Measurements from ENCODE around the gene VWF. TPM values are rescaled to one million over a fixed set of nuclear protein-coding genes. Genes with fewer than 3 reads are reported as not detected.

The VWF gene
- total and polyA plus RNA-seq, 7 donors: 0.60 to 98.0 (median 42.2) TPM

DNA sequence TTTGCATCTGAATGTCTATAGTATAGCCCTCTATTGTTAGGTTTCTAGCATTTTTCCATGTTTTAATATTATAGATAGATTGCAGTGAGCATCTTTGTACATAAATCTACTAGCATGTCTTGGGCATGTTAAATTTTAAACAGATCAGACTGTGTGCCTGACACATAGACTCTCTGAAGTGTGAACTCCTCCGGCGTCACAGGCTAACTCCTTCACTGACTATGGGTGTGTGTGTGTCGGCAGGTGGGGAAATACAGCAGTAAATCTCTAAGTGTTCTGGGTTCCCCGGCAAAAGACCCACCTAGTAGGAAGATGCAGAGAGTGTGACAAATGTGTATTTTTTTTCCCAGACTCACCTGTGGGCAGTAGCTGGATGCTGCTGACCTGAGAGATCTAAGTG is 2.3 kb downstream of the VWF start:
- Histone ChIP-seq H3K27me3 (no peaks in the 10 kb centered on the region), H3K27ac (peak overlapping the region in 2 of 4 donors; percentile 39 to 65), H3K4me3 (peak overlapping the region in 3 of 4 donors; percentile 1 to 26 (median 21)), H3K9me3 (no peaks in the 10 kb centered on the region), H3K36me3 (no peaks in the 10 kb centered on the region), H3K4me1 (no peaks in the 10 kb centered on the region)
- DNase-seq: no peak
- WGBS, 2 donors: 72 to 79% methylated on average over 4 of the region's 4 CpGs
- intact Hi-C loops (cut with DNase I): no loop called here
- TF ChIP-seq POLR2AphosphoS5 (IDR thresholded peaks at IDR 0.05) (no peak), POLR2A (IDR thresholded peaks at IDR 0.05) (no peak), EP300 (IDR thresholded peaks at IDR 0.05) (no peak)
- TF ChIP-seq, protein P1, sequence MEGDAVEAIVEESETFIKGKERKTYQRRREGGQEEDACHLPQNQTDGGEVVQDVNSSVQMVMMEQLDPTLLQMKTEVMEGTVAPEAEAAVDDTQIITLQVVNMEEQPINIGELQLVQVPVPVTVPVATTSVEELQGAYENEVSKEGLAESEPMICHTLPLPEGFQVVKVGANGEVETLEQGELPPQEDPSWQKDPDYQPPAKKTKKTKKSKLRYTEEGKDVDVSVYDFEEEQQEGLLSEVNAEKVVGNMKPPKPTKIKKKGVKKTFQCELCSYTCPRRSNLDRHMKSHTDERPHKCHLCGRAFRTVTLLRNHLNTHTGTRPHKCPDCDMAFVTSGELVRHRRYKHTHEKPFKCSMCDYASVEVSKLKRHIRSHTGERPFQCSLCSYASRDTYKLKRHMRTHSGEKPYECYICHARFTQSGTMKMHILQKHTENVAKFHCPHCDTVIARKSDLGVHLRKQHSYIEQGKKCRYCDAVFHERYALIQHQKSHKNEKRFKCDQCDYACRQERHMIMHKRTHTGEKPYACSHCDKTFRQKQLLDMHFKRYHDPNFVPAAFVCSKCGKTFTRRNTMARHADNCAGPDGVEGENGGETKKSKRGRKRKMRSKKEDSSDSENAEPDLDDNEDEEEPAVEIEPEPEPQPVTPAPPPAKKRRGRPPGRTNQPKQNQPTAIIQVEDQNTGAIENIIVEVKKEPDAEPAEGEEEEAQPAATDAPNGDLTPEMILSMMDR (IDR thresholded peaks at IDR 0.05): no peak

DNA sequence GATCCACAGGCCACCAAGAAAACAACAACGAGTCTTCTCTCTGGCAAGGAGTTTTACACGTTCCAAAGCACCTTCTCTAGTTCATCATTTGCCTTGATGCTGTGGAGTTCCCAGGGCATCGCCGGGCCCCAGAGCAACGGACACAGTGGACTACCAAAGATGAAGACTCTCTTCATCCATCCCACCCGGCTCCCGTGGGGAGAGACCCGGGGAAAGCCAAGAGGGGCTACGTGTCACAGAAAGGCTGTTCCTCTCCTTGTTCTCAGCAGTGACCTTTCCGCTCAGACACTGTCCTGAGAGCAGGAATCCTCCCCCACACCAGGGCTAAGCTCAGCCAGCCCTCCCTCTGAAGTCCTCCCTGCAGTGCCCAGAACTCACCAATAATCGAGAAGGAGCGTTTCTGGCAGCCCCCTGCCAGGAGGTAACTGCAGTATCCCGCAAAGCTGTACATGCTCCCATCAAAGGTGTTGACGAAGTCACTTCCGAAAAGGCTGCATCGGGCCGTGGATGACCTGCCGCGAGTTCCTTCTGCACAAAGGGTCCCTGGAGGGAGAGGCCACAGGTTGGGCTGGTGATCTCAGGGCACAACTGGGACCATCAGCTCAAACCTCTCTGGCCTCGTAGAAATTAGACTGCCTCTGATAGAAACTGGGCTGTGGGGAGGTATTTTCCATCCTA is 3.5 kb downstream of the VWF start:
- Histone ChIP-seq H3K9me3 (no peaks in the 10 kb centered on the region), H3K27ac (peak overlapping the region in 2 of 4 donors; percentile 21 to 52), H3K27me3 (no peaks in the 10 kb centered on the region), H3K4me3 (peak overlapping the region in 3 of 4 donors; percentile 1 to 12 (median 9)), H3K4me1 (no peaks in the 10 kb centered on the region), H3K36me3 (no peaks in the 10 kb centered on the region)
- DNase-seq: no peak
- 89 to 90% methylated on average over 20 of the region's 20 CpGs for WGBS, 2 donors
- intact Hi-C loops (cut with DNase I): no loop called here
- TF ChIP-seq POLR2AphosphoS5 (IDR thresholded peaks at IDR 0.05): no peak
- no peak for TF ChIP-seq POLR2A (IDR thresholded peaks at IDR 0.05)
- TF ChIP-seq, protein P1 (IDR thresholded peaks at IDR 0.05): no peak
- no peak for TF ChIP-seq EP300 (IDR thresholded peaks at IDR 0.05)

DNA sequence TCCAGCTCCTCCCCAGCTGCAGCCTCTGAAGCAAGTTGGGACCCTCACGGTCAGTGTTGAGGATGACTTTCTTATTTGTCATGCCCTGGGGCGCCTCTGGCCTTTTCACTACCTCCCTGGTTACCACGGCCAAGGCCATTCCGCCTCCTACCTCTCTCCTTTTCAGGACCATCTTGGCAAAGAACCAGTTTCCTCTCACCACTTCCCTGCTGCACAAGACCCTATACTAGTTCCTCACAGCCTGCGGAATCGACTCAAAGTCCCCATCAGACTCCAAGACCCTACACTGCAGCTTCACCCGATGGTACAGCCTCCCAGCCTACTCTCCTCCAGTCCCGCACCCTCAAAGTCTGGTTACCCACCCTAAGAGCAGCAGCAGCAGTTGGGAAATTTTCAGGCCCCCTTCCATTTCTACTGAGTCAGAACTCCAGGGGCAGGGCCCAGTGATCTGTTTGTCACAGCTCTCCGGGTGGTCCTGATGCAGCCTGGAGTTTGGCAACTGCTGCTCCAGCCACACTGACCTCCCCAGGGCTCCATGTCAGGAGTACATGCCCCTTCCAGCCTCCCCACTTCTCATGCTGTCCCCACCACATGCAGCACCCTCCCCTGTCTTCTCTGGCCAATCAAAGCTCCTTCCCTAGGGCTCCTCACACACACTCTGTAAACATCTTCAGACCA is 5.4 kb downstream of the VWF start:
- H3K4me3 ChIP-seq: no peak overlapping the region
- DNase-seq: no peak
- TF ChIP-seq, protein P1 (IDR thresholded peaks at IDR 0.05): no peak
- no peak for TF ChIP-seq POLR2AphosphoS5 (IDR thresholded peaks at IDR 0.05)
- no peak for TF ChIP-seq EP300 (IDR thresholded peaks at IDR 0.05)
- no peak for TF ChIP-seq POLR2A (IDR thresholded peaks at IDR 0.05)
- no peaks in the 10 kb centered on the region for H3K27me3 ChIP-seq
- intact Hi-C loops (cut with DNase I): no loop called here
- H3K4me1 ChIP-seq: no peaks in the 10 kb centered on the region
- H3K9me3 ChIP-seq: no peaks in the 10 kb centered on the region
- WGBS, 2 donors: 78 to 82% methylated on average over 9 of the region's 9 CpGs
- H3K36me3 ChIP-seq: no peaks in the 10 kb centered on the region
- peak overlapping the region in 3 of 4 donors; percentile 5 to 60 (median 25) for H3K27ac ChIP-seq

DNA sequence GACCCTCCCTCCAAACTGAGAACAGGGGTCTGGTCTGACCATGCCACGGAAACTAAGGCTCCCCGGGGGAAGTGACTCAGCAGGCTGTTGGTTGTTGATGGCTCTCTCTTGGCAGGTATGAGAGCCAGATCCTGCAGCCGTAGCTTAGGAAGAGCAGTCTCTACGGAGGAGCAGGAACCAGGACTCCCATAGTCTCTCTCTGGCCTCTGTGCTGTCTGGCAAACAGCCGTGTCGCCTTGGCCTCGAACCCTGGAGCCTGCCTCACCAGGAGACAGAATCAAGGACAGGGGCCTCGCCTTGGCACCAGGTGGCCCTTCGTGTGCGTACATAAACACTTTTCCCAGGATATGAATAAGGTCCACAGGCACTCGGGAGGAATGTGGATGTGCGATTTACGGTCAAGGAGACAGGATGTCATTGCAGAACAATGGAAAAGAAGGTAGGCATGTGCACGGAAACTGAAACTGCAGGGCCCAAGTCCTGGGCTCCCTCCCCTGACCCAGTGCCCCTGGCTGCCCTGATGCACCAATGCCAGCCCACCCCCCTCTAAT is 7.9 kb downstream of the VWF start:
- no peaks in the 10 kb centered on the region for H3K36me3 ChIP-seq
- no peak overlapping the region for H3K4me3 ChIP-seq
- peak overlapping the region; percentile 3 to 64 (median 10) for H3K27ac ChIP-seq
- WGBS, 2 donors: 70 to 78% methylated on average over 14 of the region's 14 CpGs
- H3K9me3 ChIP-seq: no peaks in the 10 kb centered on the region
- no peaks in the 10 kb centered on the region for H3K27me3 ChIP-seq
- intact Hi-C loops (cut with DNase I): no loop called here
- no peak for DNase-seq
- H3K4me1 ChIP-seq: no peaks in the 10 kb centered on the region
- TF ChIP-seq POLR2AphosphoS5 (IDR thresholded peaks at IDR 0.05): peak in 3 of 4 donors; percentile 36 to 66 (median 51)
- TF ChIP-seq POLR2A (IDR thresholded peaks at IDR 0.05): no peak
- peak in 1 of 4 donors; percentile 30 for TF ChIP-seq EP300 (IDR thresholded peaks at IDR 0.05)

DNA sequence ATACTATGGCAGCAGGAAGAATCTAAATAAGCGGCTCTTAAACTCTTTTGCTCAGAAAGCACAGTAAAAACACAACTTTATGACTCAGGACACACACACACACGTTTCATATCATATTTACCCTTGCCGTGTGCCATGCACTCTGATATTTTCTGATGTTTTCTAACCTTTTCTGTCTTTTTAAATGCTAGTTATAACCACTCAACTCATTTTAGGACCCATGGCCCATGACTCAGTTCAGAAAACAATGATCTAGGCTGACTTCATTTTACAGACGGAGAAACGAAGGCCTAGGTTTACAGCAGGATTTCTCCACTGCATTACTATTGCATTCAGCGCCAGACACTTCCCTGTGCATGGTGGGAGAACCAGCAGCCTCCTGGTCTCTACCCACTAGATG is 9.1 kb downstream of the VWF start:
- Histone ChIP-seq H3K36me3 (no peaks in the 10 kb centered on the region), H3K27me3 (no peaks in the 10 kb centered on the region), H3K27ac (peak overlapping the region in 2 of 4 donors; percentile 3 to 64), H3K4me1 (no peaks in the 10 kb centered on the region), H3K4me3 (no peak overlapping the region), H3K9me3 (no peaks in the 10 kb centered on the region)
- intact Hi-C loops (cut with DNase I): no loop called here
- TF ChIP-seq EP300 (IDR thresholded peaks at IDR 0.05): no peak
- TF ChIP-seq POLR2A (IDR thresholded peaks at IDR 0.05): no peak
- TF ChIP-seq, protein P1 (IDR thresholded peaks at IDR 0.05): no peak
- DNase-seq: no peak
- WGBS, 2 donors: 76% methylated on average over 6 of the region's 6 CpGs

Measured in sigmoid colon (tissue), 7 donors.